HG02840 (cell line): ENCODE data around the gene UBE2J2.

ENCODE experiments used
- ATAC-seq: cut with Tn5 transposase; IDR thresholded peaks from one replicate; pipeline ENCODE4 v1.9.1; 2021; ENCODE audit warnings: mild to moderate bottlenecking, moderate library complexity, moderate number of reproducible peaks; ENCODE audit not compliant: unreplicated experiment, low FRiP score

Gene UBE2J2

DNA sequence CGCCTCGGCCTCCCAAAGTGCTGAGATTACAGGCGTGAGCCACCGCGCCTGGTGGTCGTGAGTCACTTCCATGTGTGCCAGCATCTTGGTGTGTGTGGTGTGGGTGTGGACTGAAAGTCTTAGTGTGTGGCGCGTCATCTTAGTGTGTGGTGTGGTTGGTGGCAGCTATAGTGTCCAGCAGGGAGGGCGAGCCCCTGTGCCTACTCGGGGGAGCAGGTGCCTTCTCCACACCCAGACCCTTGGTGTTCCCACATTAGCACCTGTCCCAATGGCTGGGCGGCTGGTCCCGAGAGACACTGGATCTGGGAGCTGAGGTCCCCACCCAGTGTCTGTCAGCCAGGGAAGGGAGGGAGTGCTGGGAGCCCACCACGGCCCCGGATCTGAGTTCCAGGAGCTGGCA, 9.3 kb upstream of the UBE2J2 start:
- ATAC-seq: no peak

DNA sequence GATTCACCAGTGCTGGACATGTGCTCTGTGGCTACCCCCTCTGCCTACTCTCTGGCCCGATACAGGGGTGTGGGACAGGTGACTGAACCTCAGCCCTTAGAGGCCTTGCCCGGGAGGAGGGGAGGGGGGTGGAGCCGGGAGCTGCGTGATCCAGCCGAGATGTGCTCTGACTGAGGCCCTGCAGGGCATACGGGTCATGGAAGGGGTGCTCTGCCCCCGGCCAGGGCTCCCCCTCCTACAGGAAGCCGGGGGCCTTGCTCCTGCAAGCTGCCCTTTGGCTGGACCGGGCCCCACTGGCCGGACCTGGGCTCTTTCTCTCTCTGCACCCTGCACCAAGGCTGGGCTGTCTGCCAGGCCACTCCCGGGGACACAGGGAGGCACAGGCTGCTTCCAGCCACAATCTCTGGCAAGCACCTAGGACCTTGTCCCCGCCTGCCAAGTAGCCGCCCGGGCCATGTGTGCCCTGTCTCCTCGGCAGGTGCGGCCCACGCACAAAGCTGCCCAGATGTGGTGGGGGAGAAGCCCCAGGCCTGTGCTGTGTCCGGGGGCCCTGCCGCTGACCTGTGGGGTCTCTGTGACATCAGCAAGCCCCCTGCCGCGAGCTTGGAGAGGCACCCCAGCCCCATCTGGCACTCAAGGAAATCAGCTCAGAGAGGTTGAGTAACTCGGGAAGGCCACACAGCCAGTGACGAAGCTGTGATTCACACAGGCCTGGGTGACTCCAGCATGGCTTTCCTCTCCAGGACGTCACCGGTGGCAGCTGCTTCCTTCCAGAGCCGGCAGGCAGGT, 8.1 kb upstream of the UBE2J2 start:
- no peak for ATAC-seq

DNA sequence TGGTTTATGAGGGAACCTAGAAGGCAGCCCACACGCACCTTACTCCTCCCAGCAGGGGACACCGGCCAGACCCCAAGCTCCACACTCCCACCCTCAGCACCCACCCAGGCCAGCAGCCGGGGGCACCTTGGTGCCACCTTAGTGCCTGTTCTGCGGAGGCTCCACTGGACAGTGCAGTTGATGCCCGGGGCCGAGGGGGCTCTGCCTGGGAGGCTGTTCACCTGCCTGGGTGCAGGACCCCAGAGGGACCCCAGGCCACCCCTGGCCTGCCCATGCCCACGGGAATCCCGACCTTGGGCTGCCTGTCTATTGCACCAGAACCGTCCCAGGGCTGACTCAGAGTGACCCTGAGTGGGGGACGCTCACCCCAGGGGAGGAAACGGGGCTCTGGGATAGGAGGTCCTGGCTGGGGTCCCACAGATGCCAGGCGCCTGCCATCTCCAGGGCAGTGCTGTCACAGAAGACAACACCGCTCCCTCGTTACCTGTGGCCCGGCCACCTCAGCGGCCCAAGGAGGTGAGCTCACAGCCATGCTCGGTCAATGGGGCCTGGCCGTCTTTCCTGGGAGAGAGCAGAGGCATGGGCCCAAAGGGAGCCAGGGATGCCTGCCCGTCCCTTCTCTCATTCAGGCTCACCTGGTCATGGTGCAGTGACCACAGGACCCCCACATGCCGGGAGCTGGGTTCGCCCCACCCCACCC, 7.3 kb upstream of the UBE2J2 start:
- no peak for ATAC-seq

GRCh38 chr1:1279028-1279427, 5.4 kb upstream of the UBE2J2 start:
- ATAC-seq: no peak

GRCh38 chr1:1278620-1279019, 5.0 kb upstream of the UBE2J2 start:
- no peak for ATAC-seq

GRCh38 chr1:1275836-1276235, 2.2 kb upstream of the UBE2J2 start:
- ATAC-seq: no peak

DNA sequence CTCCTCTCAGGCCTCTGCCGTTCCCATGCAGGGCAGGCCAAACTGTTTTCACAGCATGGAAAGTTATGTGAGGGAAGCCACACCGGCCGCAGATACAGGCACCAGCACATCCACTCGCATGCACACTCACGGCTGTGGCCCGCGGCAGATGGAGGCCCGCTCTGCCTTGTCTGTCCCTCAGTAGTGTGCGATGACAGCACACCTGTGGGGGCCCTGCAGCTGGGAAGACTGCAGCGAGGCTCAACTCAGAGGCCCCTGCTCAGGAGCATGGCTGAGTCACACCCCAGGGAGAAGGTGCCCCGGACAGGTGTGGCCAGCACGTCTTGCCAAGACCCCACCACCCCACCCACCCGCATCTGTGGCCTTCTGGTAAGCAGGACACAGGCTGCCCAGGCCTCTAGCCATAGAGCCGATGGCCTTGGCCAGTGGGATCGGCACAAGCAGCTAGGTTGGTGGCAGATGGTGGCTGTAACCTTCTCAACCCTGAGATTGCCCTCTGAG, 1.3 kb upstream of the UBE2J2 start:
- no peak for ATAC-seq

DNA sequence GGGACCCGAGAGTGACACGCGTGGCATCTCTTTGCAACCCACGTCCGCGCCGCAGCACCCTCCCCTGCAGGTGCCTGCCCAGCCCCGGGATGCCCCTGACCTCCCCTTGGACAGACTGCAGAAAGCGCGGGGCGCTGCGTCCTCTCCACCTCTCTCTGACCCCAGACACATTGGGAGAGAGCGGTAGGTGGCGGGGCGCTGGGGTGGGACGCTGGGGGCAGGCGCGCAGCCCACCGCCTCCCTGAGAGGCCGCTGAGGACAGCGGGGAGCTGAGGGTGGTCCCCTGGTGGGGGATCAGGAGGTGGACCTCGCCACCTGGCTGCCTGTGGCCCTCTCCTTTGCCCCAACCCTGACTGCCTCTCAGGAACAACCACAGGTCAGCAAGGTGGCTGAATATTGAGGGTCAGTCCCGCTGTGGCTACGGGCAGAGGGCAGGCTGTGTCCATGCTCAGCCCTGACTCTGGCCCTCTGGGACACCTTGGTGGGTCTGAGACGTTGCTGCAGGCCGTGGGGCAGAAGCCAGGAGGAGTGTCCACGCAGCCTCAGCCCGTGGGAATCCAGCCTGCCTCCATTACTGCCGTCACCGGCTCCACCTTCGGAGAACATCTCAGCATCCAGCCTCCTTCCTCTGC, 761 bp upstream of the UBE2J2 start:
- peak; percentile 27 for ATAC-seq

DNA sequence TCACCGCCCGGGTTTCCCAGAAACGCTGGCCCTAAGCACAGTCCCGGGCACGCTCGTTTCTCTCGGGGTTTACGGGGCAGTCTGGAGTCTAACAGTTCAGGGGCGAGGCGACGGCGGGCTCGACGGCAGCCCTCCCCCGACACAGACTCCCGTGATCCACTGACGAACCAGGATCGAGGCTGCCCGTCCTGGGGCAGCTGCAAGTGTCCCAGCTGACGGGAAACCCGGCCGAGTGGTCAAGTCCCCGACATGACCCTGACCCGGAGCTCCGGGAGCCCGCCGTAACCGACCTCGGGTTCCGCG, 494 bp downstream of the UBE2J2 start:
- peak; percentile 13 for ATAC-seq

- ATAC-seq: no peak
These were observed 1.1 kb downstream of the UBE2J2 start for GRCh38 chr1:1272341-1273208.

DNA sequence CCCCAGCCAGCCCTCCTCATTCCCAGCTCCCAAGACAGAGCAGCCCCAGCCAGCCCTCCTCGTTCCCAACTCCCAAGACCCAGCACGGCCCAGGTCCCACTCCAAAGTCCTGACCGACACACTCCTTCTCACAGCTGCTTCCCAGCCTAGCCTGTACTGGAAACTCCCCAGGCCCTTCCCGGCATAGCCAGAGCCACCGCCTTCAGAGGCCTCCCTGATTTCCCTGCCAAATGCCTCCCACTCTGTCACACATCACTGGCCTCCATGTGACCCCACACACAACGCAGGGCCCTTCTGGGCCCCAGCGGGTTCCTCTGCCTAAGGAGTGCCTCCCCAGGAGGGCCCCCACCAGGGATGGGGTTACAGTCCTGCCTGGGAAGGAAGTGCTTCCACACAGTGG, 2.8 kb downstream of the UBE2J2 start:
- no peak for ATAC-seq

DNA sequence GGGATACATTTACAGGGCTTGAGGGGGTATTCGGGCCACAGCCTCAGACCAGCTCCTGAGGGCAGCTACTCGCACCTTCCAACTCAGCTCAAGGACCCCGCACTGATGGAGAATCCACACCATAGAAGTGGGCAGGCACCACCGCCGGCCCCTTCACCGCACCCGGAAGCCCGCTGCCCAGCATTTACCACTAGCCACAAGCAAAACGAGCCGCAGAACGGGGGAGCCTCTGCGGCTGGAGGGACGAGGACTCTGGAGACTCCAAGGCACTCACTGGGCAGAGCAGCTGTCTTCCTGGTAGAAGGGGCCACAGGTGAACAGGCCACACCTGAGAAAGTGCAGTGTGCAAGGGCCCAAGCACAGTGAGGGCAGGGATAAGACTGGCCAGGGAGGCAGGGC, 5.4 kb downstream of the UBE2J2 start:
- no peak for ATAC-seq

DNA sequence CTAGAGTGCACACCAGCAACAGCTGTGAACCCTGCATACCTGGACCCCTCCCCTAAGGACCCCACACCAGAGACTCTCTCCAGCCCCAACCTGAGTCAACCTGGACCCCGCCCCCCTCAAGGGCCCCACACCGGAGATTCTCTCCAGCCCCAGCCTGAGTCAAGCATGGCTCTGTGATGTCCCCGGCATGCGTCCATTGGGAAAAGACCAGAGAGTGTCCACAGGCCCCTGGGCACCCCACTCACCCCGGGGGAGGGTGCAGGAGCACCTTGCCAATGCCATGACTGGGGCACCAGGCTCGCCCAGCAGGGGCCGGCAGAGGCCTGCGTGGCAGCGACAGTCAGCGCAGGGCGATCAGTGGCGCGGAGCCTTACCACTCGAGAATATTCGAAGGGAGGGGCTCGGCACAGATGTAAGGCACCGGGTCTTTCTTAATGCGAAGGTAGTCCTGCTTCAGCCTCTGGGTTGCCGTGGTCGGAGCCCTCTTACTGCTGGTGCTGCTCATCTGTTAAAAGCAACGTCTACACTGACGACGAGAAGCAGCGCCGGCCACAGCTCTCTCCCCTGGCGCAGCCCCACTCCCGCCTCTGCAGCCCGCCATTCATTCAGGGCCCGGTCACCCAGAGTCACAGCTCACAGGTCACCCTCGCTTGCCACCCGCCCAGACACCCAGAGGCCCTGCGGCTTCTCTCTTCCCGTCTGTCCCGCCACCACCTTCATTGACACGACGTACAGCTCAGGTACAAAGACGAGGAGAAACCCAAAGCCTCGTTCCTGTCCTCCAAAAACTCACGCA, 6.0 kb downstream of the UBE2J2 start:
- ATAC-seq: no peak

GRCh38 chr1:1264868-1265272, 8.8 kb downstream of the UBE2J2 start:
- no peak for ATAC-seq

GRCh38 chr1:1264026-1264425, 9.6 kb downstream of the UBE2J2 start:
- ATAC-seq: no peak

GRCh38 chr1:1262758-1263157, 10.9 kb downstream of the UBE2J2 start:
- no peak for ATAC-seq

DNA sequence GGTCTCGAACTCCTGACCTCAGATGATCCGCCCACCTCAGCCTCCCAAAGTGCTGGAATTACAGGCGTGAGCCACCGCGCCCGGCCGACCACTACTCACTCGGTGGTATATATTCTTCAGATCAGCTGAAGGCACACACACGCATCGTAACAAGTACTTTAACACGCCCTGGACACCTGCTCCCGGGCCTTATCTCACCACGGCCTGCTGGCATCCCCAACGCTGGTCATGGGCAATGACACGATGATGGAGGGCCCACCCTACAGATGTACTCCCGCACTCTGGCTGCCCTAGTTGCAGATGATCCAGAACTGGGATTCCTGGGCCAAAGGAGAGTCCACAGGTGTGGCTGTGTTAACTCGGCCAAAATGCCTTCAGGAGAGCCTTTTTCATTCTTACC, 11.6 kb downstream of the UBE2J2 start:
- no peak for ATAC-seq

GRCh38 chr1:1260843-1261560, 12.7 kb downstream of the UBE2J2 start:
- ATAC-seq: no peak

DNA sequence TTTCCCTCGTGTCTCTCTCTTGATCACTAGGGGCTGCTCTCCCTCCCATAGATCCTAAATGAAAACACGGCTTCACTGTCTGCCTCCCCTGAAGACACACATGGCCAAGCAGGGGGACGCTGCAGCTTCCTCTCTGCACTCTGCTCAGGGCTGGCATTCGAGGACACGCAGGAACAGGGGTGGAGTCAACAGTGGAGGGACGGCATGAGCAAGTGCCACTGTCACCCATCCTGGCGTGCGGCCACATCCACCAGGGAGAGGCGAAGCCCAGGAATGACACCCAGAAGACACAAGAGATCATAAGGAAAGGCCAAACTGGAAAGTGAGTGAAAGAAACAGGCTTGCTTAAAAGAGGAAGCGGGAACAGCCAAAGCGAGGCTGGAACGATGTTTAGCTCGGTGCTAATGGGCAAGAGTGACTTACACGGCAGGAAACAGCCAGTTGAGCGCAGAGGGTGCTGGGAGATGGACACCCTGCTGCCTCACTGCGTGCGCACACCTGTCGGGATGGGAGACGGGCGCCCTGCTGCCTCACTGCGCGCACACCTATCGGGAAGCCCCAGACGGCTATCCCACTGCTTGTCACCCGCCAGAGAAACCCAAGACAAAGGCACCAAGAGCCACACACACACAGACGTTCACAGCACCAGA, 13.6 kb downstream of the UBE2J2 start:
- no peak for ATAC-seq
